Panc1 (cell line): ENCODE results near the gene FAM78A.

Experiments
- POLR2AphosphoS5 ChIP-seq: IDR thresholded peaks from 2 replicates; pipeline ENCODE4 v1.6.1; 2012; ENCODE audit warnings: mild to moderate bottlenecking, low read depth, low read length, moderate library complexity
- TF ChIP-seq, protein P1 (sequence below): fragments of 450-650 bp; IDR thresholded peaks from 2 replicates; pipeline ENCODE4 v1.5.1; 2017; ENCODE audit warnings: mild to moderate bottlenecking
- TF ChIP-seq, protein P2 (sequence below), 2 experiments: IDR thresholded peaks; 2 replicates each; pipeline ENCODE4 v1.6.1; 2011 to 2012; ENCODE audit warnings: low read depth in 2 of 2, control low read depth in 1 of 2, low read length in 1 of 2, mild to moderate bottlenecking in 1 of 2, moderate library complexity in 1 of 2; ENCODE audit not compliant: insufficient read depth in 1 of 2

DNA sequence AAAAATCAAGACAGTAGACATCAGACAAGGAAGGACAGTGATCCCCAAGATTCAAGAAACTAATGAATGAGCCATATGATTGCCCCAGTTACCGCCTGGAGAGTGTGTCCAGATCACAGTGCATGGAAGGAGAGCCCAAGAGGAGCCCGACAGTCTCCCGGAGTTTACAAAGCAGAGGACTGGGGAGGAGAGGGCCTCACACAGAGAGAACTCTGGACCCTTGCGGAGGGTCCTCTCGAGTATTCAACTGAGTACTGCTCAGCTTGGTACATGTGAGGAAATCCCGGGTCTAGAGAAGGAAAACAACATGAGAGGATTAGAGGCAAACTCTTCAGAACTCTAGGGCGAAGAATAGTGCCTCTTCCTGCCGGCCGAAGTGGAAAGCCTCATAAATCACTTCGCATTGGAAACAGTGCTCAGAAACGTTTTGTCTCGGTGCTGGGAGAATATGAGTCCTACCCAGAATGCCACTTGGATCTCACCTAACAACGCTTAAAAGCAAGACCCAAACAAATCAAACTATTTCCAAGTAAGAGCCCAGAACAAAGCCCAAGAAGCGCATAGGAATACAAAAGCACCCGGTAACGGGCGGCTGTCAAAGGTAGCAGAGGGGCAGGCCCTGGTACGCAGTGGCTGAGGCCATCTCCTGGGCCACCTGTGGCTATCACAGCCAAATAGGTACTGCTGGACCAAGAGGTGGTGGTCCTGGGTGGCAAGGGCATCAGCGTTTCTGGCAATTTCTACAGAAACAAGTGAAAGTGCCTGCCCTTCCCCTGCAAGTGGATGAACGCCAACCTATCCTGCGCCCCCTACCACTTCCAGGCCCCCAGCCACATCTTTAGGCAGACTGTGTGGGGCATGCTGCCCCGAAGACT, 36.0 kb downstream of the FAM78A start:
- TF ChIP-seq, protein P1, sequence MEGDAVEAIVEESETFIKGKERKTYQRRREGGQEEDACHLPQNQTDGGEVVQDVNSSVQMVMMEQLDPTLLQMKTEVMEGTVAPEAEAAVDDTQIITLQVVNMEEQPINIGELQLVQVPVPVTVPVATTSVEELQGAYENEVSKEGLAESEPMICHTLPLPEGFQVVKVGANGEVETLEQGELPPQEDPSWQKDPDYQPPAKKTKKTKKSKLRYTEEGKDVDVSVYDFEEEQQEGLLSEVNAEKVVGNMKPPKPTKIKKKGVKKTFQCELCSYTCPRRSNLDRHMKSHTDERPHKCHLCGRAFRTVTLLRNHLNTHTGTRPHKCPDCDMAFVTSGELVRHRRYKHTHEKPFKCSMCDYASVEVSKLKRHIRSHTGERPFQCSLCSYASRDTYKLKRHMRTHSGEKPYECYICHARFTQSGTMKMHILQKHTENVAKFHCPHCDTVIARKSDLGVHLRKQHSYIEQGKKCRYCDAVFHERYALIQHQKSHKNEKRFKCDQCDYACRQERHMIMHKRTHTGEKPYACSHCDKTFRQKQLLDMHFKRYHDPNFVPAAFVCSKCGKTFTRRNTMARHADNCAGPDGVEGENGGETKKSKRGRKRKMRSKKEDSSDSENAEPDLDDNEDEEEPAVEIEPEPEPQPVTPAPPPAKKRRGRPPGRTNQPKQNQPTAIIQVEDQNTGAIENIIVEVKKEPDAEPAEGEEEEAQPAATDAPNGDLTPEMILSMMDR: no peak
- no peak for TF ChIP-seq POLR2AphosphoS5
- TF ChIP-seq, protein P2, sequence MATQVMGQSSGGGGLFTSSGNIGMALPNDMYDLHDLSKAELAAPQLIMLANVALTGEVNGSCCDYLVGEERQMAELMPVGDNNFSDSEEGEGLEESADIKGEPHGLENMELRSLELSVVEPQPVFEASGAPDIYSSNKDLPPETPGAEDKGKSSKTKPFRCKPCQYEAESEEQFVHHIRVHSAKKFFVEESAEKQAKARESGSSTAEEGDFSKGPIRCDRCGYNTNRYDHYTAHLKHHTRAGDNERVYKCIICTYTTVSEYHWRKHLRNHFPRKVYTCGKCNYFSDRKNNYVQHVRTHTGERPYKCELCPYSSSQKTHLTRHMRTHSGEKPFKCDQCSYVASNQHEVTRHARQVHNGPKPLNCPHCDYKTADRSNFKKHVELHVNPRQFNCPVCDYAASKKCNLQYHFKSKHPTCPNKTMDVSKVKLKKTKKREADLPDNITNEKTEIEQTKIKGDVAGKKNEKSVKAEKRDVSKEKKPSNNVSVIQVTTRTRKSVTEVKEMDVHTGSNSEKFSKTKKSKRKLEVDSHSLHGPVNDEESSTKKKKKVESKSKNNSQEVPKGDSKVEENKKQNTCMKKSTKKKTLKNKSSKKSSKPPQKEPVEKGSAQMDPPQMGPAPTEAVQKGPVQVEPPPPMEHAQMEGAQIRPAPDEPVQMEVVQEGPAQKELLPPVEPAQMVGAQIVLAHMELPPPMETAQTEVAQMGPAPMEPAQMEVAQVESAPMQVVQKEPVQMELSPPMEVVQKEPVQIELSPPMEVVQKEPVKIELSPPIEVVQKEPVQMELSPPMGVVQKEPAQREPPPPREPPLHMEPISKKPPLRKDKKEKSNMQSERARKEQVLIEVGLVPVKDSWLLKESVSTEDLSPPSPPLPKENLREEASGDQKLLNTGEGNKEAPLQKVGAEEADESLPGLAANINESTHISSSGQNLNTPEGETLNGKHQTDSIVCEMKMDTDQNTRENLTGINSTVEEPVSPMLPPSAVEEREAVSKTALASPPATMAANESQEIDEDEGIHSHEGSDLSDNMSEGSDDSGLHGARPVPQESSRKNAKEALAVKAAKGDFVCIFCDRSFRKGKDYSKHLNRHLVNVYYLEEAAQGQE (IDR thresholded peaks at IDR 0.05; ENCODE audit: insufficient read depth in 1 of 2, low read depth in 2 of 2, low read length in 1 of 2): no peak
